ENCODE data around the gene NDRG2. TPM values are rescaled to one million over a fixed set of nuclear protein-coding genes. Genes with fewer than 3 reads are reported as not detected.
A peak's percentile ranks its signal among the peaks of the same experiment; 100 is the strongest.

NDRG2 gene
- total RNA-seq, 4 donors from 2014 or later, result 111 to 563 (median 200) TPM

DNA sequence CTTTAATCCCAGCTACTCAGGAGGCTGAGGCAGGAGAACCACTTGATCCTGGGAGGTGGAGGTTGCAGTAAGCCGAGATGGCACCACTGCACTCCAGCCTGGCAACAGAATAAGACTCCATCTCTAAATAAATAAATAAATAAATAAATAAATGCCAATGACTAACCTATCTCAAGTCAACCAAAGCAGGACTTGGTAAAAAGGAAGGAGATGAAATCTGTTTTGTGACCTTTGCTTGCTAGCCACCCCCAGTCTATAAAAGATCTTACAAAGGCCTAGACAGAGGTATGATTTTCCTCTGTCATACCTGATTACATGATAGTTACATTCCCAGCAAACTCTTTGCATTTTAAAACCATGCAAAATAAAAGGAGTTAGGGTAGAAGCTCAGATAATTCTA, 48.6 kb downstream of the NDRG2 start:
- H3K4me1 ChIP-seq, result no peaks in the 10 kb centered on the region
- TF ChIP-seq POLR2A (IDR thresholded peaks at IDR 0.05), result no peak
- TF ChIP-seq, protein P1, sequence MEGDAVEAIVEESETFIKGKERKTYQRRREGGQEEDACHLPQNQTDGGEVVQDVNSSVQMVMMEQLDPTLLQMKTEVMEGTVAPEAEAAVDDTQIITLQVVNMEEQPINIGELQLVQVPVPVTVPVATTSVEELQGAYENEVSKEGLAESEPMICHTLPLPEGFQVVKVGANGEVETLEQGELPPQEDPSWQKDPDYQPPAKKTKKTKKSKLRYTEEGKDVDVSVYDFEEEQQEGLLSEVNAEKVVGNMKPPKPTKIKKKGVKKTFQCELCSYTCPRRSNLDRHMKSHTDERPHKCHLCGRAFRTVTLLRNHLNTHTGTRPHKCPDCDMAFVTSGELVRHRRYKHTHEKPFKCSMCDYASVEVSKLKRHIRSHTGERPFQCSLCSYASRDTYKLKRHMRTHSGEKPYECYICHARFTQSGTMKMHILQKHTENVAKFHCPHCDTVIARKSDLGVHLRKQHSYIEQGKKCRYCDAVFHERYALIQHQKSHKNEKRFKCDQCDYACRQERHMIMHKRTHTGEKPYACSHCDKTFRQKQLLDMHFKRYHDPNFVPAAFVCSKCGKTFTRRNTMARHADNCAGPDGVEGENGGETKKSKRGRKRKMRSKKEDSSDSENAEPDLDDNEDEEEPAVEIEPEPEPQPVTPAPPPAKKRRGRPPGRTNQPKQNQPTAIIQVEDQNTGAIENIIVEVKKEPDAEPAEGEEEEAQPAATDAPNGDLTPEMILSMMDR (IDR thresholded peaks at IDR 0.05), result no peak
- H3K9me3 ChIP-seq, result no peaks in the 10 kb centered on the region
- no peaks in the 10 kb centered on the region for H3K36me3 ChIP-seq
- no peaks in the 10 kb centered on the region for H3K27me3 ChIP-seq
- no peak for DNase-seq
- H3K4me3 ChIP-seq, result no peak overlapping the region
- intact Hi-C loops (cut with DNase I; ENCODE audit: low total_unique reads), result no loop called here
- no peak overlapping the region for H3K27ac ChIP-seq

DNA sequence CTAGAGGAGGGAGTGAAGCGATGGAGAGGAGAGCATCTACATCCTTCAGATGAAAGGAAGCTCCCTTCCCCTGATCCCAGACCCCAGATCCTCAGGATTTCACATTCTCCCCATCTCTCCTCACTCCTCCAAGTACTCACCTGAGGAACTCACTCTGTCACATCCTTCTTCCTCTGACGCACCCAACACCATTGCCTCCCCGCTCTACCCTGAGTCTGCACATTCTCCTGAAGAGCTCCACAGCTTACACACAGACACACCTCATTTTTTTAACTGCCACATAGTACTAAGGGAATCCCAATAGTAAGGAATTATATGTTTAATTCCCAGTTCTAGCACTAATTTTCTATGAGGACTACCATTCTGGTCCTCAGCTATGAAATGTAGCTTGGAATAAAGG, 51.4 kb downstream of the NDRG2 start:
- TF ChIP-seq POLR2A (IDR thresholded peaks at IDR 0.05), result no peak
- intact Hi-C loops (cut with DNase I; ENCODE audit: low total_unique reads), result no loop called here
- H3K27ac ChIP-seq, result no peak overlapping the region
- no peaks in the 10 kb centered on the region for H3K4me1 ChIP-seq
- H3K36me3 ChIP-seq, result no peaks in the 10 kb centered on the region
- H3K9me3 ChIP-seq, result no peaks in the 10 kb centered on the region
- H3K27me3 ChIP-seq, result no peaks in the 10 kb centered on the region
- DNase-seq, result no peak
- no peak overlapping the region for H3K4me3 ChIP-seq

DNA sequence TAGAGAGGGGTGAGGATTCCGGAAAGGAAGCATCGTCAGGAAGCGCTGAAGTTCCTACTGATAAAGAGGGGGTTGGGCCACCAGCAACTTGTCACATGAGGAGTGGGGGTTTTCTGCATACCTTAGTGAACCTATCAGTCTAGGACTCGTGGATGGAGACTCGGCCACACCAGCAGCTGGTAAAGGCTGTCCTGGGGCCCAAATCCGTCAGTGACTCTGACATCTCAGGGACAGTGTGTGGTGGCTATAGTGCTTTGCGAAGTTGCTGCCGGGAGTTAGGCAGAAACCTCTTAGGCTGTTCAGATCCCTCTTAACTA, 53.2 kb downstream of the NDRG2 start:
- TF ChIP-seq, protein P1 (IDR thresholded peaks at IDR 0.05), result no peak
- peak in 1 of 2 donors; percentile 6 for TF ChIP-seq POLR2A (IDR thresholded peaks at IDR 0.05)
- intact Hi-C loops (cut with DNase I; ENCODE audit: low total_unique reads), result no loop called here
- no peaks in the 10 kb centered on the region for H3K36me3 ChIP-seq
- peak overlapping the region; percentile 85 to 92 for H3K27ac ChIP-seq
- no peak for DNase-seq
- H3K4me1 ChIP-seq, result no peaks in the 10 kb centered on the region
- peak overlapping the region in 1 of 2 donors; percentile 52 for H3K4me3 ChIP-seq
- H3K9me3 ChIP-seq, result no peaks in the 10 kb centered on the region
- H3K27me3 ChIP-seq, result no peaks in the 10 kb centered on the region

DNA sequence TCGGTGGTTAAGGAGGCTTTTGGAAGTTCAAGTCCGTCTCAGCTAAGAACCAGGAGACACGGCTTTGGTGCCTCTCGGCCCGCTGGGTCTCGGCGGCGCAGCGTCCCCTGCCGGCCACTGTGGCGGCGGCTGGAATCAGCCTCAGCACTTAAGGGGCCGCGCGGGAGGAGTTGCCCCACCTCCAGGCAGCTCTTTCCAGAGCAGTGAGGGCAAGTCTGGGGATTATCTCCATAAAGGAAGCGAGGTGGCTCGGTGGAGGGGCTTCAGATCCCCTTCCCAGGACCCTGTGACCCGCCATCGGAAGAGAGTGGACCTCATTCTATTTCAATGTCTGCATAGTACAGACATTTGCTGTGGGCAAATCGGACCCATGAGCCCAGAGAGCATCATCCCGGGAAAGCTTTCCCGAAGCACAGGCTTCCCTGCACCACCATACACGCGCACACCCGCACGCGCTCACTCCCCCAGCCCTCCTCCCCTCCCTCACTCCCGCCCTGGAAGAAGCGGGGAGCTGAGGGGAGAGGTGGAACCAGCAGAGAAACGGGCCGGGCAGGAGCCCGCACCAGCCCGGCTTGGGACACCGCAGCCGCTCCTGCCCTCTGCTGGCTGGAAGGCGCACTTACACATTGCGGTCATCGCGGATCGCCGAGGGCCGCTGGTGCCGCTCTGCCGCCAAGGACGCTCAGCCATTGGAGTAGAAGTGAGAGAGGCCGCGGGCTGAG, 53.7 kb downstream of the NDRG2 start:
- Histone ChIP-seq H3K27me3 (no peaks in the 10 kb centered on the region), H3K4me3 (peak overlapping the region; percentile 52), H3K36me3 (no peaks in the 10 kb centered on the region), H3K4me1 (no peaks in the 10 kb centered on the region), H3K27ac (peak overlapping the region; percentile 85 to 92), H3K9me3 (no peaks in the 10 kb centered on the region)
- intact Hi-C loops (cut with DNase I; ENCODE audit: low total_unique reads), result no loop called here
- peak; percentile 82 to 87 for DNase-seq
- peak; percentile 5 to 21 for TF ChIP-seq POLR2A (IDR thresholded peaks at IDR 0.05)
- TF ChIP-seq, protein P1 (IDR thresholded peaks at IDR 0.05), result peak; percentile 68 to 97 (median 92)

DNA sequence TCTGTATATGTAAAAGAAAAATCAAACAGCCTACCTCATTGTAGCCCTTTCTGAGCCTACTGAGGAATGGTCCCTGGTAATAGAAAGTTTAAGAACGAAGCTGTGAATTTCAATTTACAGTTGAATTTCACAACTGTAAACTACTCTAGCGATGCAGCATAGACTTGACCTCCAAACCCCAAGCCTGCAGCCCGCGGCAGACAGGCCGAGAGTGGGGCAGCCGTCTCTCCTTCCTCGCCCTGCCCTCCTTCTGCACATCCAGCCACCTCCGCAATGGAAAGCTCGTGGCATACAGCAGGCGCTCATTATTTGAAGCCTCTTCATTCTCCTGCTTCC, 54.2 kb downstream of the NDRG2 start:
- no peaks in the 10 kb centered on the region for H3K9me3 ChIP-seq
- H3K36me3 ChIP-seq, result no peaks in the 10 kb centered on the region
- intact Hi-C loops (cut with DNase I; ENCODE audit: low total_unique reads), result no loop called here
- no peaks in the 10 kb centered on the region for H3K27me3 ChIP-seq
- peak overlapping the region; percentile 85 to 92 for H3K27ac ChIP-seq
- no peaks in the 10 kb centered on the region for H3K4me1 ChIP-seq
- no peak for TF ChIP-seq POLR2A (IDR thresholded peaks at IDR 0.05)
- TF ChIP-seq, protein P1 (IDR thresholded peaks at IDR 0.05), result no peak
- peak overlapping the region; percentile 52 for H3K4me3 ChIP-seq
- DNase-seq, result no peak

DNA sequence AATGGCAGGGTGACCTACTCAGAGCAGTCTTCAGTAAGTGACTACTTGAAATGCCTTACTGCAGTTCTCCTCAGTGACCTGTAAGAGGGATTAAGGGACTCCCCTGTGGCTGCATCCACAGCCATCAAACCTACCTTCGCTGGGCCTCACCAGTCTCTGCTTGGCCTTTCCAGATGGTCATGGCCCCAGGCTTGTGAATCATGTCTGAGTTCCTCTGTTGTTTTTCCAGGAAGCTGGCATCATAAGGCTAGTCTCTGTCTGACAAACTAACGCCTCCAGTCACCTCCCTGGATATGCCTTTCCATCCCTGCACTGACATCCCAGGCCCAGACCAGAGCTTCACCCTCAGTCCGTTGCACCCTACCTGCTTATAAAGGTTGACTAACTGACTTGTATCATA, 55.5 kb downstream of the NDRG2 start:
- no peak for DNase-seq
- no peak overlapping the region for H3K27ac ChIP-seq
- H3K27me3 ChIP-seq, result no peaks in the 10 kb centered on the region
- no peaks in the 10 kb centered on the region for H3K36me3 ChIP-seq
- H3K9me3 ChIP-seq, result no peaks in the 10 kb centered on the region
- no peak overlapping the region for H3K4me3 ChIP-seq
- intact Hi-C loops (cut with DNase I; ENCODE audit: low total_unique reads), result no loop called here
- H3K4me1 ChIP-seq, result no peaks in the 10 kb centered on the region
- TF ChIP-seq, protein P1 (IDR thresholded peaks at IDR 0.05), result no peak
- no peak for TF ChIP-seq POLR2A (IDR thresholded peaks at IDR 0.05)
